ENCODE measurements around the gene ANKFY1.

- no peak for TF ChIP-seq CTCF (tag by site-specific recombination; IDR thresholded peaks at IDR 0.05)
- no peak for TF ChIP-seq ZBTB7A (tag by site-specific recombination; IDR thresholded peaks at IDR 0.05; ENCODE audit: low read depth)
- TF ChIP-seq ZNF24 (tag by site-specific recombination; IDR thresholded peaks at IDR 0.05) = no peak
- TF ChIP-seq ZNF580 (tag by site-specific recombination; IDR thresholded peaks at IDR 0.05) = no peak
- TF ChIP-seq ZNF837 (tag by site-specific recombination; IDR thresholded peaks at IDR 0.05) = no peak
- no peak for TF ChIP-seq KLF8 (tag by site-specific recombination; IDR thresholded peaks at IDR 0.05)
- no peak for TF ChIP-seq TCF7L2 (IDR thresholded peaks at IDR 0.05; ENCODE audit: borderline replicate concordance, low read depth, low read length)
- TF ChIP-seq KLF10 (tag by site-specific recombination; IDR thresholded peaks at IDR 0.05) = no peak
- TF ChIP-seq TRIM28 (IDR thresholded peaks at IDR 0.05; ENCODE audit: borderline replicate concordance, low read length) = no peak
- TF ChIP-seq GLI4 (tag by site-specific recombination; IDR thresholded peaks at IDR 0.05) = no peak
- no peak for TF ChIP-seq ZNF221 (tag by site-specific recombination; IDR thresholded peaks at IDR 0.05; ENCODE audit: borderline replicate concordance)
- no peak for TF ChIP-seq ZNF350 (tag by site-specific recombination; IDR thresholded peaks at IDR 0.05)
Measured at GRCh38 chr17:4297351-4297750, 33.6 kb upstream of the ANKFY1 start.

All from HEK293 (cell line).